ENCODE measurements around the gene FAT2.

DNA sequence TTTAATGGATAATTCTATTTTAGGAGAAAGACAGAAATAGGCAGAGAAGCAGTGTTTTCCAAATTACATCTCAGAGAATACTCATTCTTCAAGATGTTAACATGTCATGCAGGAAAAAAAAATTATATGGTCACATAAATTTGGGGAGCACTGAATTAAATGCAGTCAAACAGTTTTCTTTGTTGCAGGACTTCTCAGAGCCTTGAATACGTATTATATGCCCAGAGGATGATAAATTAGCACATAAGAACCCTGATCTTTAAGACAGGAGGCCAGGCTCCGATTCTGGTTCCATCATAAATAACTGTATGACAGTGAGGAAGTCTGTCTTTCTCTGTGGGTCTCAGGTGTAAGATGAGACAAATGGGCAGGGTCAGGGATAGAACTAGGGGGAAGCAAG, 41.4 kb downstream of the FAT2 start:
- TF ChIP-seq, protein P1, sequence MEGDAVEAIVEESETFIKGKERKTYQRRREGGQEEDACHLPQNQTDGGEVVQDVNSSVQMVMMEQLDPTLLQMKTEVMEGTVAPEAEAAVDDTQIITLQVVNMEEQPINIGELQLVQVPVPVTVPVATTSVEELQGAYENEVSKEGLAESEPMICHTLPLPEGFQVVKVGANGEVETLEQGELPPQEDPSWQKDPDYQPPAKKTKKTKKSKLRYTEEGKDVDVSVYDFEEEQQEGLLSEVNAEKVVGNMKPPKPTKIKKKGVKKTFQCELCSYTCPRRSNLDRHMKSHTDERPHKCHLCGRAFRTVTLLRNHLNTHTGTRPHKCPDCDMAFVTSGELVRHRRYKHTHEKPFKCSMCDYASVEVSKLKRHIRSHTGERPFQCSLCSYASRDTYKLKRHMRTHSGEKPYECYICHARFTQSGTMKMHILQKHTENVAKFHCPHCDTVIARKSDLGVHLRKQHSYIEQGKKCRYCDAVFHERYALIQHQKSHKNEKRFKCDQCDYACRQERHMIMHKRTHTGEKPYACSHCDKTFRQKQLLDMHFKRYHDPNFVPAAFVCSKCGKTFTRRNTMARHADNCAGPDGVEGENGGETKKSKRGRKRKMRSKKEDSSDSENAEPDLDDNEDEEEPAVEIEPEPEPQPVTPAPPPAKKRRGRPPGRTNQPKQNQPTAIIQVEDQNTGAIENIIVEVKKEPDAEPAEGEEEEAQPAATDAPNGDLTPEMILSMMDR (IDR thresholded peaks at IDR 0.05) = no peak
- TF ChIP-seq EZH2 (IDR thresholded peaks at IDR 0.05; ENCODE audit: borderline replicate concordance, insufficient read depth, low read depth, low read length, poor library complexity, severe bottlenecking) = no peak
